ENCODE data around the gene MEIS3.

MEIS3 gene

DNA sequence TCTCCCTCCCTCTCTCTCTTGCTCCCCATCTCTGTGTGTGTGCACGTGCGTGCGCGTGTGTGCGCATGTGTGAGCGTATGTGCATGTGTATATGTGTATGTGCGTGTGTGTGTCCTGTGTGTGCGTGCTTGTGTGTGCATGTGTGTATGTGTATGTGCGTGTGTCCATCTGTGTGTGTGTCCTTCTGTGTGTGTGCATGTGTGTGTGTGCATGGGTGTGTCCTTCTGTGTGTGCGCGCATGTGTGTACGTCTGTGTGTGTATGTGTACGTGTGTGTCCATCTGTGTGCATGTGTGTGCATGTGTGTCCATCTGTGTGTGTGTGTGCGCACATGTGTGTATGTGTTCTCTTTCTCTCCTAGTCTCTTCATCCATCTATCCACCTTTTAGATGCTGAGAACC is 40.1 kb upstream of the MEIS3 start:
- TF ChIP-seq, protein P1, sequence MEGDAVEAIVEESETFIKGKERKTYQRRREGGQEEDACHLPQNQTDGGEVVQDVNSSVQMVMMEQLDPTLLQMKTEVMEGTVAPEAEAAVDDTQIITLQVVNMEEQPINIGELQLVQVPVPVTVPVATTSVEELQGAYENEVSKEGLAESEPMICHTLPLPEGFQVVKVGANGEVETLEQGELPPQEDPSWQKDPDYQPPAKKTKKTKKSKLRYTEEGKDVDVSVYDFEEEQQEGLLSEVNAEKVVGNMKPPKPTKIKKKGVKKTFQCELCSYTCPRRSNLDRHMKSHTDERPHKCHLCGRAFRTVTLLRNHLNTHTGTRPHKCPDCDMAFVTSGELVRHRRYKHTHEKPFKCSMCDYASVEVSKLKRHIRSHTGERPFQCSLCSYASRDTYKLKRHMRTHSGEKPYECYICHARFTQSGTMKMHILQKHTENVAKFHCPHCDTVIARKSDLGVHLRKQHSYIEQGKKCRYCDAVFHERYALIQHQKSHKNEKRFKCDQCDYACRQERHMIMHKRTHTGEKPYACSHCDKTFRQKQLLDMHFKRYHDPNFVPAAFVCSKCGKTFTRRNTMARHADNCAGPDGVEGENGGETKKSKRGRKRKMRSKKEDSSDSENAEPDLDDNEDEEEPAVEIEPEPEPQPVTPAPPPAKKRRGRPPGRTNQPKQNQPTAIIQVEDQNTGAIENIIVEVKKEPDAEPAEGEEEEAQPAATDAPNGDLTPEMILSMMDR (IDR thresholded peaks at IDR 0.05; ENCODE audit: insufficient read depth, low read length) = no peak
- TF ChIP-seq, protein P2, sequence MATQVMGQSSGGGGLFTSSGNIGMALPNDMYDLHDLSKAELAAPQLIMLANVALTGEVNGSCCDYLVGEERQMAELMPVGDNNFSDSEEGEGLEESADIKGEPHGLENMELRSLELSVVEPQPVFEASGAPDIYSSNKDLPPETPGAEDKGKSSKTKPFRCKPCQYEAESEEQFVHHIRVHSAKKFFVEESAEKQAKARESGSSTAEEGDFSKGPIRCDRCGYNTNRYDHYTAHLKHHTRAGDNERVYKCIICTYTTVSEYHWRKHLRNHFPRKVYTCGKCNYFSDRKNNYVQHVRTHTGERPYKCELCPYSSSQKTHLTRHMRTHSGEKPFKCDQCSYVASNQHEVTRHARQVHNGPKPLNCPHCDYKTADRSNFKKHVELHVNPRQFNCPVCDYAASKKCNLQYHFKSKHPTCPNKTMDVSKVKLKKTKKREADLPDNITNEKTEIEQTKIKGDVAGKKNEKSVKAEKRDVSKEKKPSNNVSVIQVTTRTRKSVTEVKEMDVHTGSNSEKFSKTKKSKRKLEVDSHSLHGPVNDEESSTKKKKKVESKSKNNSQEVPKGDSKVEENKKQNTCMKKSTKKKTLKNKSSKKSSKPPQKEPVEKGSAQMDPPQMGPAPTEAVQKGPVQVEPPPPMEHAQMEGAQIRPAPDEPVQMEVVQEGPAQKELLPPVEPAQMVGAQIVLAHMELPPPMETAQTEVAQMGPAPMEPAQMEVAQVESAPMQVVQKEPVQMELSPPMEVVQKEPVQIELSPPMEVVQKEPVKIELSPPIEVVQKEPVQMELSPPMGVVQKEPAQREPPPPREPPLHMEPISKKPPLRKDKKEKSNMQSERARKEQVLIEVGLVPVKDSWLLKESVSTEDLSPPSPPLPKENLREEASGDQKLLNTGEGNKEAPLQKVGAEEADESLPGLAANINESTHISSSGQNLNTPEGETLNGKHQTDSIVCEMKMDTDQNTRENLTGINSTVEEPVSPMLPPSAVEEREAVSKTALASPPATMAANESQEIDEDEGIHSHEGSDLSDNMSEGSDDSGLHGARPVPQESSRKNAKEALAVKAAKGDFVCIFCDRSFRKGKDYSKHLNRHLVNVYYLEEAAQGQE (IDR thresholded peaks at IDR 0.05; ENCODE audit: insufficient replicate concordance, low read depth) = no peak
- TF ChIP-seq POLR2AphosphoS5 (IDR thresholded peaks at IDR 0.05; ENCODE audit: low read depth) = no peak
- TF ChIP-seq SPI1 (IDR thresholded peaks at IDR 0.05; ENCODE audit: borderline replicate concordance, low read depth) = no peak
- no peak for TF ChIP-seq GABPA (IDR thresholded peaks at IDR 0.05; ENCODE audit: low read depth)
- Histone ChIP-seq H3K27ac (replicated peaks) (no peak overlapping the region), H3K27me3 (ENCODE audit: insufficient read depth, poor library complexity, severe bottlenecking) (peaks cover 19% of the 10 kb centered on the region), H3K4me3 (replicated peaks; ENCODE audit: insufficient read depth, low read length) (no peak overlapping the region)
- no peak for DNase-seq (ENCODE audit: low read depth in 1 of 2, low spot score in 1 of 2)

DNA sequence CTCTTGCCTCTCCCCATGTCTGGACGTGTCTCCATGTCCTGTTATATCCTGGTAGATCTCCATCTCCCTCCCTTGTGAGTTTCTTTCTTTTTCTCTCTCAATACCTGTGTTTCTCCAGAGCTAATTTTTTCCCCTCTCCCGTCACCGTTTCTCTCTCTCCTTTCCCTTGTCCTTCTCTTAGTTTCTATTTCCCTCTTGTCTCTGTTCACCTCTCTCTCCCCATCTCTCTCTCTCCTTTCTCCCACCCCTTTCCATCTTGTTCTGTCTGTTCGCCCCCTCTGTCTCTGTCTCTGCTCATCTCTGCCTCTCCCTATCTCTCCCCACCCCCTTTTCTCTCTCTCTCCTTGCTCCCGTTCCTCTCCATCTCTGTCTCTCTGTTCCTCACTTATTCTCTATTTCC is 39.3 kb upstream of the MEIS3 start:
- DNase-seq (ENCODE audit: low read depth in 1 of 2, low spot score in 1 of 2) = no peak
- H3K27ac ChIP-seq (replicated peaks) = no peak overlapping the region
- H3K27me3 ChIP-seq (ENCODE audit: insufficient read depth, poor library complexity, severe bottlenecking) = peaks cover 19% of the 10 kb centered on the region
- TF ChIP-seq POLR2AphosphoS5 (IDR thresholded peaks at IDR 0.05; ENCODE audit: low read depth) (no peak), SPI1 (IDR thresholded peaks at IDR 0.05; ENCODE audit: borderline replicate concordance, low read depth) (no peak), GABPA (IDR thresholded peaks at IDR 0.05; ENCODE audit: low read depth) (no peak)
- TF ChIP-seq, protein P1 (IDR thresholded peaks at IDR 0.05; ENCODE audit: insufficient read depth, low read length) = no peak
- TF ChIP-seq, protein P2 (IDR thresholded peaks at IDR 0.05; ENCODE audit: insufficient replicate concordance, low read depth) = no peak
- no peak overlapping the region for H3K4me3 ChIP-seq (replicated peaks; ENCODE audit: insufficient read depth, low read length)

DNA sequence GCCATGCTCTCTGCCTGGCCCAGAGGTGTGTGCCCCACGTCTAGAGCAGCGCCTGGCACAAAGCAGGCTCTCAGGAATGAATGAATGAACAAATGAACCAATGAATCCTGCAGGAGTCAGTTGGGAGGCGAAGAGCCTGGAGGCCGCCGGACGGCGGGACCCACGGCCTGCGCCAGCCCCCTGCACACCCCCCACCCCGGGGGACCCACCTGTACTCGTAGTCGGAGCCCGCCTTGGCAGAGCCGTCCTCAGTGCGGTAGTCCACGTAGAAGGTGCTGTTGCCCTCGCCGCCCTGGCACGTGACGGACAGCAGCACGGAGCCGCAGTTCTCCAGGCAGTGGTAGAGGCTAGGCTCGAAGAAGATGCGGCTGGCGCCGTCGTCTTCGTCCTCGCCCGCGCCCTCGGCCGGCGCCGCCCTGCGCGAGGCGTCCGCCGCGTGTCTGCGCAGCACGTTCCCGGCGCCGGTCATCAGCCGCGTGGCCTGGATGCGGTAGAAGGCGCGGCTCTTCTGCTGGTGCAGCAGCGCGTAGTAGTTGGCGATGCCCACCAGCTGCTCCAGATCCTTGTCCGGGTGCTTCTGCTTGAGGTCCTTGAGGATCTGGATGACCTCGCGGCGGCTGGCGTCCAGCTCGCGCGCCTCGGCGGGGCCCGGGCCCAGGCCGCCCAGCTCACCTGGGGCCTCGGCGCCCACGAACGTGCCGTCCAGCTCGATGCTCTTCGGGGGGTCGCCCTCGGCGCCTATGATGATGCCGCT is 37.6 kb upstream of the MEIS3 start:
- H3K4me3 ChIP-seq (replicated peaks; ENCODE audit: insufficient read depth, low read length) = no peak overlapping the region
- DNase-seq (ENCODE audit: low read depth in 1 of 2, low spot score in 1 of 2) = no peak
- TF ChIP-seq POLR2AphosphoS5 (IDR thresholded peaks at IDR 0.05; ENCODE audit: low read depth) (no peak), GABPA (IDR thresholded peaks at IDR 0.05; ENCODE audit: low read depth) (no peak), SPI1 (IDR thresholded peaks at IDR 0.05; ENCODE audit: borderline replicate concordance, low read depth) (no peak)
- TF ChIP-seq, protein P2 (IDR thresholded peaks at IDR 0.05; ENCODE audit: insufficient replicate concordance, low read depth) = no peak
- TF ChIP-seq, protein P1 (IDR thresholded peaks at IDR 0.05; ENCODE audit: insufficient read depth, low read length) = no peak
- peaks cover 19% of the 10 kb centered on the region for H3K27me3 ChIP-seq (ENCODE audit: insufficient read depth, poor library complexity, severe bottlenecking)
- no peak overlapping the region for H3K27ac ChIP-seq (replicated peaks)

Data from HL-60 (cell line).